ENCODE measurements around the gene LTBR.

- TF ChIP-seq RAD21 (conservative IDR thresholded peaks at IDR 0.05) (no peak), CTCF (IDR thresholded peaks at IDR 0.05; ENCODE audit: poor library complexity, severe bottlenecking) (no peak), REST (IDR thresholded peaks at IDR 0.05; ENCODE audit: borderline replicate concordance) (no peak), SMC3 (conservative IDR thresholded peaks at IDR 0.05; ENCODE audit: poor library complexity) (no peak), EP300 (conservative IDR thresholded peaks at IDR 0.05; ENCODE audit: poor library complexity, severe bottlenecking) (no peak), MXI1 (conservative IDR thresholded peaks at IDR 0.05; ENCODE audit: poor library complexity, severe bottlenecking) (no peak), TAF1 (IDR thresholded peaks at IDR 0.05; ENCODE audit: low read depth) (no peak)
Measured at GRCh38 chr12:6341417-6342139, 42.4 kb upstream of the LTBR start, which contains the start of gene TNFRSF1A.
